ENCODE data around the gene GORASP1. TPM values are rescaled to one million over a fixed set of nuclear protein-coding genes. Genes with fewer than 3 reads are reported as not detected.

Gene GORASP1
- total RNA-seq, 1 donor from 2014 or later = 71.5 TPM

DNA sequence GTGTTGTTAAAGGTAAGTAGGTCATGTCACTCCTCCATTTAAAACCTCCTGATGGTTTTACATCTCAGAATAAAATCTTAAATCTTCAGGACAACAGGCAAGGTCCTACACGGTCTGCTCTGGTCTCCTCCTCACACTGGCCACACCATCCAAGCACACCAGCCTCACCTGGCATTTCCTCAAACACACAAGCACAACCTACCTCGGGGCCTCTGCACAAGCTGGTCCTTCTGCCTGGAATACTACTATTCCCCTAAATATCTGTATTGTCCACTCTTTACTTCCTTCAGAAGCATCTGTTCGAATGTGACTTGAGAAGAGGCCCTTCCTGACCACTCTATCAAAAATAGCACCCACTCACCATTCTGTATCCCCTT, 1.8 kb downstream of the GORASP1 start:
- Mint-ChIP-seq H3K36me3 (no peaks in the 10 kb centered on the region), H3K27me3 (ENCODE audit: low read depth) (no peaks in the 10 kb centered on the region), H3K4me3 (peak overlapping the region; percentile 80), H3K9me3 (no peaks in the 10 kb centered on the region), H3K27ac (peak overlapping the region; percentile 88), H3K4me1 (peaks cover 30% of the 10 kb centered on the region)
- TF ChIP-seq, protein P1, sequence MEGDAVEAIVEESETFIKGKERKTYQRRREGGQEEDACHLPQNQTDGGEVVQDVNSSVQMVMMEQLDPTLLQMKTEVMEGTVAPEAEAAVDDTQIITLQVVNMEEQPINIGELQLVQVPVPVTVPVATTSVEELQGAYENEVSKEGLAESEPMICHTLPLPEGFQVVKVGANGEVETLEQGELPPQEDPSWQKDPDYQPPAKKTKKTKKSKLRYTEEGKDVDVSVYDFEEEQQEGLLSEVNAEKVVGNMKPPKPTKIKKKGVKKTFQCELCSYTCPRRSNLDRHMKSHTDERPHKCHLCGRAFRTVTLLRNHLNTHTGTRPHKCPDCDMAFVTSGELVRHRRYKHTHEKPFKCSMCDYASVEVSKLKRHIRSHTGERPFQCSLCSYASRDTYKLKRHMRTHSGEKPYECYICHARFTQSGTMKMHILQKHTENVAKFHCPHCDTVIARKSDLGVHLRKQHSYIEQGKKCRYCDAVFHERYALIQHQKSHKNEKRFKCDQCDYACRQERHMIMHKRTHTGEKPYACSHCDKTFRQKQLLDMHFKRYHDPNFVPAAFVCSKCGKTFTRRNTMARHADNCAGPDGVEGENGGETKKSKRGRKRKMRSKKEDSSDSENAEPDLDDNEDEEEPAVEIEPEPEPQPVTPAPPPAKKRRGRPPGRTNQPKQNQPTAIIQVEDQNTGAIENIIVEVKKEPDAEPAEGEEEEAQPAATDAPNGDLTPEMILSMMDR (IDR thresholded peaks at IDR 0.05; ENCODE audit: unreplicated experiment) = no peak
- no peak for DNase-seq (ENCODE audit: low spot score in 2 of 2, unreplicated experiment in 2 of 2)

DNA sequence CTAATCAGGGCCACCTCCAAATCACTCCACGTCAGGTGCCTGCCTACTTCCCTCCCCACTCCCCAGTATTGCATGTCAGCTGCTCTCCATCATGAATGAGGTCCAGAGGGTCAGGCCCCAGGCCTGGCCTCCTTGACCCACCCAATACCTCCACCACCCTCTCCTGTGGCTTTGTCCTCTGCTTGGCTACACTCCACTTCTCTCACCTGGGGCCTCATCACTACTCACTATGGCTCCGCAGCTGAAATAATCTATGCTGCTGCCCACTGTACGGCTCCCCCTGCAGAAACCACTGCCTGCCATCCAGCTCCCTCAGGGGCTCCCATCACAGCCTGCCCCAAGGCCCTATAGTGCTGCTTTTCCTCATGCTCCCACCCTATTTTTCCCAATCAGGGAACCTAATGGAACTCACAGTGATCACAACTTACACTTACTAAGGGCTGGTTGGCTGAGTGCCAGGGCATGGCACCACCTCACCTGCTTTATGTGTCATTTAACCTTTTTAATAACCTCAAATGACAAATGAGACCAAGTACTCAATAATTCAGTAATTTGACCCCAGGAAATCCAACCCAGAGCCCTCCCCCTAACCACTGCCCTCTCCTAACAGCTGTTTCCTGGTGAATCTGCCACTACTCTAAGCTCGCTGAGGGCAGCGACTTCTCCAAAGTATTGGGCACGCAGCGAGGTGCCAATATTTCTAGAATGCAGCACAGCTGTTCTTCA, 2.3 kb downstream of the GORASP1 start:
- no peaks in the 10 kb centered on the region for H3K36me3 Mint-ChIP-seq

DNA sequence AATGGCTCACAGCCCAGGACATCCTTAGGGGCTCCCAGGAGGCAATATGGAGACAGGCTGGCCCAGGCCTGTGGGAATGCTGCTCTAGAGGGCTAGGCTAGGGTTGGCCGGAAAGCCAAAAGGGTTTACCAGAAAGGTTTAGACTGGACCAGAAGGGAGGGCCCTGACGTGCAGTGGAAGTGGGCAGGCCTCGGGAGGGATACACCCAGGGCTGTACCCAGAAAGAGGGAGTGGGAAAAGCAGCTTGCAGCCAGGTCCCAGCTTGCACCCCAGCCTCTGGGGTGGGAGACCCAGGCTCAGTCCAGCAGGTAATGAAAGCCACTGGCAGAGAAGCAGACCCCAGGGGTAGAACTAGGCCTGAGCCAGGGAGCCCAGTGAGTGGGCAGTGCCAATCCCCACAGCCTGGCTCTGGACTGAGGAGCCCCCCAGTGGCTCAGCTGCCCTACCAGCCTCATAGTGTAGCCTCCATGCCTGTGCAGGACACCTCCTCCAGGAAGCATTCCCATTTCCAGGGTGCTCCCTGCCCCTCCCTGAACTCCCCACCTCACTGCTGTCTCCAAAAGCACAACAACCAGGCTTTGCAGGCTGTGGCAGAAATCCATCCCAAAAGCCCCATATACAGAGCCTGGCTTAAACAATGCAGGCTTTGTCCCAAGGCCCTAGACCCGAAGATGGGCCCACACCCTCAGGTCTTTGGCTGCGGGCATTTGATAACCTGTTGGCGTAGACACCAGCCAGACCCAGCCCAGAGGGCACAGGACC, 3.5 kb downstream of the GORASP1 start:
- Mint-ChIP-seq H3K36me3 (no peaks in the 10 kb centered on the region), H3K27ac (no peak overlapping the region), H3K4me3 (no peak overlapping the region), H3K4me1 (peaks cover 30% of the 10 kb centered on the region), H3K9me3 (no peaks in the 10 kb centered on the region), H3K27me3 (ENCODE audit: low read depth) (no peaks in the 10 kb centered on the region)
- TF ChIP-seq, protein P1 (IDR thresholded peaks at IDR 0.05; ENCODE audit: unreplicated experiment) = no peak
- DNase-seq (ENCODE audit: low spot score in 2 of 2, unreplicated experiment in 2 of 2) = no peak

More for the DNA sequence above, 2.3 kb downstream of the GORASP1 start:
- H3K27me3 Mint-ChIP-seq (ENCODE audit: low read depth) = no peaks in the 10 kb centered on the region
- H3K9me3 Mint-ChIP-seq = no peaks in the 10 kb centered on the region
- peaks cover 30% of the 10 kb centered on the region for H3K4me1 Mint-ChIP-seq
- TF ChIP-seq, protein P1 (IDR thresholded peaks at IDR 0.05; ENCODE audit: unreplicated experiment) = no peak
- H3K27ac Mint-ChIP-seq = no peak overlapping the region
- DNase-seq (ENCODE audit: low spot score in 2 of 2, unreplicated experiment in 2 of 2) = no peak
- peak overlapping the region; percentile 80 for H3K4me3 Mint-ChIP-seq

DNA sequence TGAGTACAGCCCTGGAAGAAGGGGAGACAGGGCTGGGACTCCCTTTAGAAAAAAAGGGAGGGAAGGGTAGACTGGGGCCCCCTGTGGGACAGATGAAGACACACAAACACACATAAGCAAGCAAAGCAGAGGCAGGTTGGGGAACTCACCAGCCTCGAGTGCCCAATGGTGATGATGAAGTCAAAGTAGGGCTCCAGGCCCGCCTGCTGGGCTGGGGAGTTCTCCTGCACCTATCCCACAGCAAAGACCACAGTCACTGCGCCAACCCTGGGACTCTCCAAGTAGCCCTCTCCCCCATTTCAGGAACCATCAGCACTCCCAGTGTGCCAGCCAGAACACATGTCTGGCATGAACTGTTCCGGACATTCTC, 4.1 kb downstream of the GORASP1 start:
- Mint-ChIP-seq H3K27ac (peak overlapping the region; percentile 25), H3K4me1 (peaks cover 28% of the 10 kb centered on the region), H3K27me3 (ENCODE audit: low read depth) (no peaks in the 10 kb centered on the region), H3K4me3 (no peak overlapping the region), H3K36me3 (no peaks in the 10 kb centered on the region), H3K9me3 (no peaks in the 10 kb centered on the region)
- no peak for DNase-seq (ENCODE audit: low spot score in 2 of 2, unreplicated experiment in 2 of 2)
- TF ChIP-seq, protein P1 (IDR thresholded peaks at IDR 0.05; ENCODE audit: unreplicated experiment) = no peak

DNA sequence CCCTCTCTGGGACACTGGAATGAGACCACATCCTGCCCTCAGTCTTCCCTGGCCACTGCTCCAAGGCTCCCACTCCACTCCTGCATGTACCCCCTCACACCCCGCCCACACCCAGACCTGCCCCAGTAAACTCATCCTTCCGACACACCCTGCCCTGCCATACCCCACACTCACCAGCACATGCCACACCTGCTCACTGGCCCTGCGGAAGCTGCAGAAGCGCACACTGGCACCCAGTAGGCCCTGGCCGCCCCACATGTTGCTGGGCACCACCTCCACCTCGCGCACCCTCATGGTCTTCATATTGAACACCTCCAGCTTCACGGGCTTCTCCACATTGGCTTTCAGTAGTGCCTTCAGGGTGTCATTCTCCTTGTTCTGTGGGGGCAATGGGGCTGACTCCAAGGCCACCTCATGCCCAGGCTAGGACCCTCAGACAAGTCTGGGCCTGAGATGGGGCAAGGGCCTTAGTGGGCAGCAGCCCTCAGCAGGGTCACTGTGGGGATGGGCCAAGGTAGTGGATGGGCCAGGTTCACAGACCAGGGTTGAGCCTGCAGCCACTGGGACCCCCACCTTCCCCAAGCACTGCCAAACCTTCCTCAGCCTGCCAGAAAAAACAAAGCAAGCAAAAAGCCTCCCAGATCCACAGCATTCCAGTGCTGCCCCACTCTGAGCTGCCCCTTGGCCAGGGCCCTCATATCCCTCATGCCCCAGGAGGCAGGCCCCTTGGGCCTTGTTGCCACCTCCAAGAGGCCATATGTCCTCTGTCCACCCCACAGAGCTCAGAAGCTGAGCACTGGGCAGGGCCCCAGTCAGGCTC, 4.7 kb downstream of the GORASP1 start:
- Mint-ChIP-seq H3K4me3 (no peak overlapping the region), H3K27me3 (ENCODE audit: low read depth) (no peaks in the 10 kb centered on the region), H3K4me1 (peaks cover 22% of the 10 kb centered on the region), H3K9me3 (no peaks in the 10 kb centered on the region), H3K27ac (no peak overlapping the region), H3K36me3 (no peaks in the 10 kb centered on the region)
- DNase-seq (ENCODE audit: low spot score in 2 of 2, unreplicated experiment in 2 of 2) = no peak
- TF ChIP-seq, protein P1 (IDR thresholded peaks at IDR 0.05; ENCODE audit: unreplicated experiment) = no peak

Data from mesothelial cell of epicardium (in vitro differentiated cells).